SIG-M5 treated with dmso at 0.1 percent for 504 hours (cell line): Measurements from ENCODE around the gene ZNF786.
"Not testable (repeated sequence)": the region's sequence is repeated elsewhere in the genome, so short reads cannot be mapped to it uniquely, and the experiment has no call there.

Experiments used
- DNase-seq: peaks from one replicate; lab custom pipeline; 2025; ENCODE audit not compliant: unreplicated experiment; lab: John Stamatoyannopoulos, UW

The ZNF786 gene

GRCh38 chr7:149084407-149084806, 6.1 kb downstream of the ZNF786 start:
- no peak for DNase-seq

GRCh38 chr7:149081914-149082313, 8.6 kb downstream of the ZNF786 start:
- no peak for DNase-seq

GRCh38 chr7:149077594-149077993, 12.9 kb downstream of the ZNF786 start:
- no peak for DNase-seq

GRCh38 chr7:149075286-149075685, 15.2 kb downstream of the ZNF786 start:
- no peak for DNase-seq

- no peak for DNase-seq
Measured at GRCh38 chr7:149074116-149074885, 16.2 kb downstream of the ZNF786 start.

GRCh38 chr7:149072438-149072775, 18.1 kb downstream of the ZNF786 start:
- DNase-seq = no peak

- no peak for DNase-seq
Measured at GRCh38 chr7:149071641-149072437, 18.7 kb downstream of the ZNF786 start.

GRCh38 chr7:149071182-149071635, 19.3 kb downstream of the ZNF786 start:
- DNase-seq = no peak

- DNase-seq = no peak
Measured at GRCh38 chr7:149070372-149071125, 20.0 kb downstream of the ZNF786 start.

- DNase-seq = no peak
Measured at GRCh38 chr7:149067869-149068268, 22.6 kb downstream of the ZNF786 start.

GRCh38 chr7:149063476-149063875, 27.0 kb downstream of the ZNF786 start:
- DNase-seq = no peak

GRCh38 chr7:149062217-149062899, 28.2 kb downstream of the ZNF786 start:
- not testable (repeated sequence) for DNase-seq

GRCh38 chr7:149060156-149060555, 30.4 kb downstream of the ZNF786 start:
- no peak for DNase-seq

- DNase-seq = no peak
Measured at GRCh38 chr7:149053885-149054284, 36.6 kb downstream of the ZNF786 start.

GRCh38 chr7:149053384-149053783, 37.1 kb downstream of the ZNF786 start:
- DNase-seq = no peak

- no peak for DNase-seq
Measured at GRCh38 chr7:149050941-149051340, 39.6 kb downstream of the ZNF786 start.

- DNase-seq = no peak
Measured at GRCh38 chr7:149048805-149049204, 41.7 kb downstream of the ZNF786 start.

GRCh38 chr7:149046416-149046815, 44.1 kb downstream of the ZNF786 start:
- no peak for DNase-seq

- DNase-seq = no peak
Measured at GRCh38 chr7:149043936-149044335, 46.6 kb downstream of the ZNF786 start.

- DNase-seq = no peak
Measured at GRCh38 chr7:149041350-149041749, 49.2 kb downstream of the ZNF786 start.

GRCh38 chr7:149038641-149039040, 51.9 kb downstream of the ZNF786 start:
- not testable (repeated sequence) for DNase-seq
